ENCODE results near the gene NUMA1. TPM values are rescaled to one million over a fixed set of nuclear protein-coding genes. Genes with fewer than 3 reads are reported as not detected.

The NUMA1 gene
- total and polyA plus RNA-seq, 9 of the 15 experiments (the other 6 are each of a cell fraction or from before 2014, with no cell fraction given) = 4.1 to 104 (median 51.2) TPM

GRCh38 chr11:72018171-72018570 is 62.2 kb downstream of the NUMA1 start:
- no peak overlapping the region for H3K4me2 ChIP-seq (ENCODE audit: insufficient read depth, low read length)
- no peak overlapping the region for H2AFZ ChIP-seq (ENCODE audit: low read depth, low read length)

More at GRCh38 chr11:72018171-72018570, 62.2 kb downstream of the NUMA1 start:
- ChIA-PET CTCF (ENCODE audit: low intra/inter-chr PET ratio) (no interaction called here), POLR2A (interaction anchor here (0.6 to 1.3 kb wide), 5 partner anchors 11 to 83 kb away, joined by 3 to 4 read pairs (median 3); no protein-coding TSS in a partner anchor)
- Histone ChIP-seq H3K27ac (ENCODE audit: extremely low read depth, low read depth, low read length) (no peak overlapping the region), H3K9me1 (ENCODE audit: control insufficient read depth, insufficient read depth, low read length) (no peaks in the 10 kb centered on the region), H3K4me1 (replicated peaks in 1 of 2; ENCODE audit: control insufficient read depth in 2 of 2, insufficient read depth in 2 of 2, low read length in 2 of 2) (peaks cover 0 to 3% of the 10 kb centered on the region in 2 experiments; a peak in 1 of 5 replicates), H4K20me1 (replicated peaks; ENCODE audit: control insufficient read depth, insufficient read depth, low read length) (peaks cover 5% of the 10 kb centered on the region; the same call in 1 of the 2 replicates), H3K4me3 (no peak overlapping the region), H3K9me3 (replicated peaks; ENCODE audit: control insufficient read depth, insufficient read depth, low read depth, low read length) (no peaks in the 10 kb centered on the region), H3K9ac (ENCODE audit: insufficient read depth in 1 of 2, low read depth in 2 of 2, low read length in 2 of 2) (no peak overlapping the region), H3K27me3 (ENCODE audit: control insufficient read depth in 2 of 2, insufficient read depth in 2 of 2, low read length in 2 of 2) (no peaks in the 10 kb centered on the region), H3K36me3 (ENCODE audit: control insufficient read depth, insufficient read depth, low read length) (peaks cover 96% of the 10 kb centered on the region), H3K79me2 (ENCODE audit: control insufficient read depth, insufficient read depth, low read length) (no peaks in the 10 kb centered on the region)
- FAIRE-seq = no peak
- no TSS peak for BruUV-seq (replicated peaks)
- intact Hi-C loops (cut with micrococcal nuclease) (no loop called here), in situ Hi-C loops (cut with MboI) (no loop called here)
- WGBS (ENCODE audit: insufficient coverage, low coverage, missing lambda C conversion rate) = 92% methylated on average over 9 of the region's 9 CpGs
- TF ChIP-seq HBP1 (CRISPR knock-in tag; IDR thresholded peaks at IDR 0.05) (no peak), SMAD3 (CRISPR knock-in tag; conservative IDR thresholded peaks at IDR 0.05) (no peak), BDP1 (IDR thresholded peaks at IDR 0.05; ENCODE audit: insufficient read depth, insufficient read length) (no peak), NCOA6 (IDR thresholded peaks at IDR 0.05) (no peak), TAF15 (IDR thresholded peaks at IDR 0.05; ENCODE audit: low read depth, low read length) (no peak)
- TF ChIP-seq, protein P1, sequence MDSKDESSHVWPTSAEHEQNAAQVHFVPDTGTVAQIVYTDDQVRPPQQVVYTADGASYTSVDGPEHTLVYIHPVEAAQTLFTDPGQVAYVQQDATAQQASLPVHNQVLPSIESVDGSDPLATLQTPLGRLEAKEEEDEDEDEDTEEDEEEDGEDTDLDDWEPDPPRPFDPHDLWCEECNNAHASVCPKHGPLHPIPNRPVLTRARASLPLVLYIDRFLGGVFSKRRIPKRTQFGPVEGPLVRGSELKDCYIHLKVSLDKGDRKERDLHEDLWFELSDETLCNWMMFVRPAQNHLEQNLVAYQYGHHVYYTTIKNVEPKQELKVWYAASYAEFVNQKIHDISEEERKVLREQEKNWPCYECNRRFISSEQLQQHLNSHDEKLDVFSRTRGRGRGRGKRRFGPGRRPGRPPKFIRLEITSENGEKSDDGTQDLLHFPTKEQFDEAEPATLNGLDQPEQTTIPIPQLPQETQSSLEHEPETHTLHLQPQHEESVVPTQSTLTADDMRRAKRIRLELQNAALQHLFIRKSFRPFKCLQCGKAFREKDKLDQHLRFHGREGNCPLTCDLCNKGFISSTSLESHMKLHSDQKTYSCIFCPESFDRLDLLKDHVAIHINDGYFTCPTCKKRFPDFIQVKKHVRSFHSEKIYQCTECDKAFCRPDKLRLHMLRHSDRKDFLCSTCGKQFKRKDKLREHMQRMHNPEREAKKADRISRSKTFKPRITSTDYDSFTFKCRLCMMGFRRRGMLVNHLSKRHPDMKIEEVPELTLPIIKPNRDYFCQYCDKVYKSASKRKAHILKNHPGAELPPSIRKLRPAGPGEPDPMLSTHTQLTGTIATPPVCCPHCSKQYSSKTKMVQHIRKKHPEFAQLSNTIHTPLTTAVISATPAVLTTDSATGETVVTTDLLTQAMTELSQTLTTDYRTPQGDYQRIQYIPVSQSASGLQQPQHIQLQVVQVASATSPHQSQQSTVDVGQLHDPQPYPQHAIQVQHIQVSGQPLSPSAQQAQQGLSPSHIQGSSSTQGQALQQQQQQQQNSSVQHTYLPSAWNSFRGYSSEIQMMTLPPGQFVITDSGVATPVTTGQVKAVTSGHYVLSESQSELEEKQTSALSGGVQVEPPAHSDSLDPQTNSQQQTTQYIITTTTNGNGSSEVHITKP (IDR thresholded peaks at IDR 0.05; ENCODE audit: partially characterized antibody) = no peak
- ATAC-seq = no peak
- no peak for DNase-seq (ENCODE audit: extremely low read depth in 1 of 4, low spot score in 3 of 4)

Data from K562 (cell line).